HG03558 (cell line): Measurements from ENCODE around the gene TMC1.
"Not testable (repeated sequence)": the region's sequence is repeated elsewhere in the genome, so short reads cannot be mapped to it uniquely, and the experiment has no call there.

Source experiments
- ATAC-seq: cut with Tn5 transposase; IDR thresholded peaks from one replicate; pipeline ENCODE4 v1.9.1; 2021; ENCODE audit warnings: moderate number of reproducible peaks; ENCODE audit not compliant: unreplicated experiment; ENCODE audit errors: extremely low read depth

The TMC1 gene

DNA sequence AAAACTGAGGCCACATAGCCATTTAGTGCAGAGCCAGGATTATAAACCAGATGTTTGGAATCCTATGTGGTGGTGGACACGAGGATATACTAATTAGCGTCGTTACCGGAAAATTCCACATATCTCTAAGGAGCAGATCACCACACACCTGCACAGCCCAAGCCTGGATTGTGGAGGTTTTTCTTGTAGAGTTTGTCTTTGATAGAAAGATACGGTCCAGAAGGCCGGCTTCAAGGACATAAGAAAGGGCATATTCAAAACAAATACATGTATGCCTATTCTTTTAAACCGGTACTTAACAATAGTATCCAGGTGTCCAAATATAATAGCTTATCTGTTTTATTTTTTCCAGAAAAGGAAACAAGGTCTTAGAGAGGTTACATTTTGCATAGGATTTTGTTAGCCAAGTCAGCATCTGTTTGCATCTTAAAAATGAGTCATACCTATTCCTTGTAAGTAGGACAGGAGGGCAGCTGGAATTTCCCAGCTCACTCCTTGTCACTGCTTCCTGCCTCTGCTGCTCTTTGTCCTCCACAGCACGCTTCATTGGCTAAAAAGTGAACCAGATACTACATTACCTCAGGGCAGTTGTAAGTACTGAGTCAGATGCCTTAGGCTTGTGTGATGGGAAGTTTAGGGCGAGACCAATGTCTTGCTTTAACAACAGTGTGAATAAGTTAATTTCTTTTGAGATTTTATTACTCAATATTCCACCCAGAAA is 3.6 kb downstream of the TMC1 start:
- peak; percentile 33 for ATAC-seq

DNA sequence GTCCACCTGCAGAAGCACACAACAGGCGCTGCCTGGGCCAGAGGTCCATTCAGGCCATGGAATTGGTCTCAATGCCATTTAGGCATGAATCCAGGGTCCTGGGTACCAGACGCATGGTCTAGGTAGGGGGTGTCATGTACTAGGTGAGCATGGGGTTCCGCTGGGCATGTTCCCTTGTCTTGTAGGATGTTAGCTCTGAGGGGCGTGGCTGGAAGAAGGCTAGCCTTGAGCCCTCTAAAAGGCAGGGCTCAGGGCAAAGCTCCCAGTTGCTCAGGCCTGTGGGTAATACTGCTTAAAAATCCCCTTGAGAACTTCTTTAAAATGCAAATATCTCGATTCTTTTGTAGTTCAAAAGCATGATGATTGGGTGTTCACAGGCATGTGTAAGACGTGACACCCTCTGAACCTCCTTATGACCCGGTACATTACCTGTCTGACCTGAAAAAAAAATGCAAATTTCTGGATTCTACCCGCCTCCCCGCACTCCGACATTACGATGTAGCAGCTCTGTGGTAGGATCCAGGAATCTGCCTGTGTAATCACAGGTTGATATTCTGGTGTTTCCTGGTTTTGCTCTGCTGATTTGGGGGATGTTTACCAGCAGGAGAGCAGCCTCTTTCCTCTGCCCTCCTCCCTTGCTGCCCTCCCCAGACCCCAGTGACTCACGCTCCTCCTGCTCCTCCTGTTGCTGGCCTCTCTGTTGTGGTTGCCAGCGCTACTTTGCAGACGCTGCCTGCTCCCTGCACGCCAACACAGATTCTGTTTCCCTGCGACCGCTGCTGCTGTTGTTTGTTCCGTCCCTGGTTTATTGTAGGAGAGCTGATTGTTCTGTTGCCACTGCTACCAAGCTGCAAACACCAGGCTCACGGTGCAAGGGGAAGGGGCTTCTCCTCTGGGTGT is 5.7 kb downstream of the TMC1 start:
- ATAC-seq, result peak; percentile 47

DNA sequence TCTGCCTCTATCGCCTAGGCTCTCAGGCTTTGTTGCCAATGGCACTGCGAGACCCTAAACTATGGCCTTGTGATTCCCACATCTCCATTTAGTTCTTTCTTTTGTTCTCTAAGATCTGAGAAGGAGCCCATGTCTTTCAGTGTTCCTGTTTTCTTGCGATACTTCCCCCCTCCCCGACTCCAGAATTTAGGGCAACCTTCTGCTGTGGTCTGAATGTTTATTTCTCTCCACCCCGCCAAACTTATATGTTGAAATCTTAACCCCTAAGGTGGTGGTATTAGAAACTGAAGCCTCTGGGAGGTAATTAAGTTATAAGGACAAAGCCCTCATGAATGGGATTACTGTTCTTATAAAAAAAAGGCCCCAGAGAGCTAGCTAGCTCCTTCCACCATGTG is 6.4 kb downstream of the TMC1 start:
- ATAC-seq, result no peak

DNA sequence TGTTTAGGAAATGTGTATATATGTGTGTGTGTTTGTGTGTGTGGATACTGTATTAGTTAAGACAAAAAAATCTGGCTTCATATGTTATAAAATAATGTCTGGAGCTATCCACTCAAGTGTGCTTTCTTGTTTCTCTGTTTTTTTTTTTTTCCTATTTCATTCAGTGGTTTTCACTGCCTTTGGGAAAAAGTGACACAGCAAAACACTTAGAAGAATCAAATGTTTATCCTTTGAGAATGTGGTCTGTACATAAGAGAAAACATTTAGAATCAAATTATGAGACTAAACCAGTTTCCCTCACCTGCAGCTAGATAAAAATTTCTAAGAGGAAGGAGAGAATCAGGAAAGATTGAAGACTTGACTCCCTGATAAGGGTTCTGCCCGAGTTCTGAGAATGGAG is 8.1 kb downstream of the TMC1 start:
- no peak for ATAC-seq

DNA sequence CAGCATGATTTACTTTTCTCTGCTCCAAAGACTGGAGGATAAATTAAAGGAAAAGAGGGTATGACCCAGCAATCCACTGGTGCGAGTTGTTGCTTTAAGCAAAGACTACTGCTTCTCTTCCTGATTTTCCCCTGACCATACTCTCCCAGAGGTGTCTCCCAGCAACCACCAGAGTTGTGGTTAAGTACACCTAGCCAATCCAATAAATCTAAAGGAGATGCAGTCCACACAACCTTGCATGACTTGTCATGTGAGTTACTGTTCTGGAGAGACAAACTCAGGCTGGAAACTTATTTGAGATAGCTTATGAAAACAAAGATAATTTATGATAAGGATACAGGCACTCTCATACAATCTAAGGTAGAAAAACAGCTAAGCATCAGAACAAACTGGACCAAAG is 11.9 kb downstream of the TMC1 start:
- no peak for ATAC-seq

DNA sequence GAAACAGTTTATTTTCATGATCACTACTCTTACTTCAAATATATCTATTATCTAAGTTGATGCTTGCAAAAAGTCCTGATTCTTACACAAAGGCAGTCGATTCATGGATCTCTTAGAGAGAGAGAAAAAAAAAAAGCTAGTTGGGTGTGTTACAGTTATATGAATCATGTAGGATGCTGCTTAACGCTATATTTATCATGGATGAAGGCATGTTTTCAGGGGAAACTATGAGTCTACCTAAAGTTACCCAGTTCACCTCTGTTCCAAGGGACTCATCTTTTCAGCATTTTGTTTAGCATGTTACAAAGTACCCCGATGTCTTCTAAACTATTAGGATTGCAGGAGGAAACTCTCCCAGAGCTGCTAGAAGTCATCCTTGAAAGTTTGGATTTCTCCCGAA is 13.5 kb downstream of the TMC1 start:
- no peak for ATAC-seq

DNA sequence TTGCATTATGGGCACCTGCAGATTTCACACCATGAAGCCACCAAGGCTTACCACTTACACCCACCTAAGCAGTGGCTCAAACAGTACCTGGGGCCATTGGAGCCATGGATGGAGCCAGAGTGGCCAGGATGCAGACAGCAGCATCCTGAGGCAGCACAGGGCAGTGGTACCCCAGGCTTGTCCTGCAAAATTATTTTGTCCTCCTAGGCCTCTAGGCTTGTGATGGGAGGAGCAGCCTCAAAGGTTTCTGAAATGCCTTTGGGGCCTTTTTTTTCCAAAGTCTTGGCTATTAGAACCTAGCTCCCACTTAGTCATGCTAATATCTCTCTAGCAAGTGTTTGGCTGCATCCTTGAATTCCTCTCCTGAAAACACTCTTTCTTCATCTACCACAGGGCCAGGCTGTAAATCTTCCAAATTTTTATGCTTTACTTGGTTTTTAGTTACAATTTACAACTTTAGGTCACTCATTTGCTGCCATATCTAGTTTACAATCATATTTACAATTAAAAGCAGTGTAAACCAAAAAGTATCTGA is 15.7 kb downstream of the TMC1 start:
- no peak for ATAC-seq

DNA sequence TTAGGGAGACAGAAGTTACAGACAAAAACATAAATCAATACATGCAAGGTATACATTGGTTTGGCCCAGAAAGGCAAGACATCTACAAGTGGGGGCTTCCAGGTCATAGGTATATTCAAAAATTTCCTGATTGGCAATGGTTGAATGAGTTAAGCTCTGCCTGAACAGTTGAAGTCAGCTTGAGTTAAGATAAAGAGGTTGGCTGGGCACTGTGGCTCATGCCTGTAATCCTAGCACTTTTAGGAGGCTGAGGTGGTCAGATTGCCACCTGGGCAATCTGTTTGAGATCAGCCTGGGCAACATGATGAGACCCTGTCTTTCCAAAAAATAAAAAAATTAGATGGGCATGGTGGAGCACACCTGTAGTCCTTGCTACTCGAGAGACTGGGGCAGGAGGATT is 16.3 kb downstream of the TMC1 start:
- no peak for ATAC-seq

DNA sequence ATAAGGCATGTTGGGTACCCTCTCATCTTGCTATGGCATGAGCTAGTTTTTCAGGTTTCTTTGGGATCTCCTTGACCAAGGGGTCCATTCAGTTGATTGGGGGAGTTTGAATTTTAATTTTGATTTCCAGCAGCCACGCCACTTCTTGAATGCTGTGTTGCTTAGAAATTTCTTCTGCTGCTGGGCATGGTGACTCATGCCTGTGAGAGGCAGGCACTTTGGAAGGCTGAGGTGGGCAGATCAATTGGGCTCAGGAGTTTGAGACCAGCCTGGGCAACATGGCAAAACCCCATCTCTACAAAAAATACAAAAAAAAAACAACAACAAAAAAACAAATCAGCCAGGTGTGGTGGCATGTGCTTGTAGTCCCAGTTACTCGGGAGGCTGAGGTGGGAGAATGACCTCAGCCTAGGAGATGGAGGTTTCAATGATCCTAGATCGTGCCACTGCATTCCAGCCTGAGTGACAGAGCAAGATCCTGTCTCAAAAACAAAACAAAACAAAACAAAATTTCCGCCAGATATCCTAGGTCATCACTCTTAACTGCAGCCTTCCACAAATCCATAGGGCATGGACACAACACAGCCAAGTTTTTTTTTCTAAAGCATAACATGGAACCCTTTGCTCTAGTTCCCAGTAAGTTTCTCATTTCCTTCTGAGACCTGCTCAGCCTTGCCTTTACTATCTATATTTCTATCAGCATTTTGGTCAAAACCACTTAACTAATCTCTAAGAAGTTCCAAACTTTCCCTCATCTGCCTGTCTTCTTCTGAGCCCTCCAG is 17.7 kb downstream of the TMC1 start:
- no peak for ATAC-seq

DNA sequence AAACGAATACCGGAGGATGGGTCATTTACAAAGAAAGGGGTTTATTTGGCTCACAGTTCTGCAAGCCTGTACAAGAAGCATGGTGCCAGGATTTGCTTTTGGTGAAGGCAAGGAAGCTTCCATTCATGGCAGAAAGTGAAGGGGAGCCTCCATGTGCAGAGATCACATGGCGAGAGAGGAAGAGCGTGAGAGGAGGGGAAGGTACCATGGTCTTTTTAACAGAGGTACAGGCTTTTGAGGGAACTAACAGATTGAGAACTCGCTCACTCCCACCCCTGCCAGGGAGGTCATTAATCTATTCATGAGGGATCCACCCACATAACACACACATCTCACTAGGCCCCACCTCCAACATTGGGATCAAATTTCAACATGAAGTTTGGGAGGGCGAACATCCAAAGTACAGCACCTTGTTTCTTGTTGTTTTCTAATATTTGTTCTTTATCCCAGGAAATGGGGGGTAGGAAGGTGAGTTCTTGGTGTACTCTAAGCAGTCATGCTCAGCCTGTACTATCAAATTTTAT is 18.5 kb downstream of the TMC1 start:
- ATAC-seq, result no peak

DNA sequence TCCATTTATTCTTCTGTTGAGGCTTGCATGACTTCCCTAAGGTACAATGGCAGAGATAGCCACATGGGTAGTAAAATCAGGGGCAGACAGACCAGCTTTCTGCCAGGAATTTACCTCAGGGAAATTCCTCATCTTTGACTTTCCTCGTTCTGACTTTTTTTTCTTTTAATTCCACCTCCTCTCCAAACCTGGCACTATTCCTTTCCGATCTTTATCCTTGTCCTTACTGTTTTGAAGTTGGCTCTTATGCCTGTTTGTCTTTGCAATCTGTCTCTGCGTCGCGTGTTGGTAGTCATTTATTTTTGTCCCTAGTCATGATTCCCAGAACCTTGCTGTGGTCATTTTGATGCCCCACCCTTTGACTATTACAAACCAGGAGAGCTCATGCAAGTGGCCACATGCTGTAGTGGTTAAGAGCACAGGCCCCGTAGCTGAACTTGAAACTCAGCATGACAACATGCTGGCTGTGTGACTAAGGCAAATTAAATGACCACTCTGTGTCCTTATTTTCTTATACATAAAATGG is 19.0 kb downstream of the TMC1 start:
- ATAC-seq, result no peak

DNA sequence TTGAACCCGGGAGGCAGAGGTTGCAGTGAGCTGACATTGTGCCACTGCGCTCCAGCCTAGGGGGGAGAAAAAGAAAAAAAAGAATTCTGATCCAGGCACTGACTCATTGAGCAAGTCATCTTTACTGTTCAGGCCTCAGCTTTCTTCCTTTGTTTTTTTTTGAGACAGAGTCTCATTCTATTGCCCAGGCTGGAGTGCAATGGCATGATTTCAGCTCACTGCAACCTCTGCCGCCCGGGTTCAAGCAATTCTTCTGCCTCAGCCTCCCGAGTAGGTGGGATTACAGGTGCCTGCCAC is 21.1 kb downstream of the TMC1 start:
- not testable (repeated sequence) for ATAC-seq

DNA sequence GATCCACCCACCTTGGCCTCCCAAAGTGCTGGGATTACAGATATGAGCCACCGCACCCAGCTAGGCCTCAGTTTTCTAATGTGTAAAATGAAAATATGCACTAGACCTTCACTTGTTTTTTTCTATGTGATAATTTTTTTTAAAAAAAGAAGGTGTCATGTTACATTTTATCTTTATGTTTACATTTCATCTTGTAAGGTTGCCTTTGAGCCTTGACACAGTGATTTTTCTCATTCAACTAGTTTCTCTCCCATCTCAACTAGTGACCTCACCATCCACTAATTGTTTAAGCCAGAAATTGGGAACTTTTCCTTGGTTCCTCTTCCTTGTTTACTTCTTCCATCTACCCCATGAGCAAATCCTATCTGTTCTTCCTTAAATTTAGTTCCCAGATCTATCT is 21.5 kb downstream of the TMC1 start:
- ATAC-seq, result no peak

DNA sequence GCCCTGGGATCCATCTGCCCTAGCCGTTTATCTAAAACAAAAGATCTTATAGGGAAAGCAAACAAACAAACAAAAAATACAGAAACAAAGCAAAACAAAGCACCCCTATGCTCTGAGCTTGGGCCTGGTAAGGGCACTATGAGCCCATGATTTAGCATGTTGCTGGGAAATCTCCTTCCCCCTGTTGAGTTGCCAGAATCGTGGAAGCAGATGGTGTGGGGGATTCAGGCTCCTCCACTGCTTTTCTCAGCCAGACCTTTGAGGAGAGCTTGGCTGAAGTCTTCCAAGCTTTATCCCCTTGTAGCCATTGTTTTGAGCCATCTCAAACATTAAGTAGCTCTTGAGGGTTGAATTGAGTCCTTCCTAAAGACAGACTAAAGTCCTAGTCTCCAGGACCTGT is 29.9 kb downstream of the TMC1 start:
- no peak for ATAC-seq

DNA sequence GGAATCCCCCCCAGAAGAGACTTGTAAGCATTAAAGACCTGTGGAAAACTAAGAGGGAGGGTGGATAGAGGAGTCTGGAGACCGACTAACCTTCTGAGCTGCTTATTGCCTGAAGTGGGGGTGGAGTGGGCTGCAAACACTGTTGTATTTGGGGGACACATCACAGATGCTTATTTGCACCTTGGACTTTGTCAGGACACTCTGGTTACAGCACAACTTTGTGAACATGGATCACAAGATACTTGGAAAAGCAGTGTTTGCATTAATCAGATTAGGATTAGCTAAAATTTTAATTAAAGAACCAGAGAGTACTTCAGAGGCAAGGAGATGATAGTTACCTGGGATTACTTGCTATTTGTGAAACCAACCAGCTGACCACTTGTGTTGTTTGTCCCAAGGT is 30.9 kb downstream of the TMC1 start:
- no peak for ATAC-seq

DNA sequence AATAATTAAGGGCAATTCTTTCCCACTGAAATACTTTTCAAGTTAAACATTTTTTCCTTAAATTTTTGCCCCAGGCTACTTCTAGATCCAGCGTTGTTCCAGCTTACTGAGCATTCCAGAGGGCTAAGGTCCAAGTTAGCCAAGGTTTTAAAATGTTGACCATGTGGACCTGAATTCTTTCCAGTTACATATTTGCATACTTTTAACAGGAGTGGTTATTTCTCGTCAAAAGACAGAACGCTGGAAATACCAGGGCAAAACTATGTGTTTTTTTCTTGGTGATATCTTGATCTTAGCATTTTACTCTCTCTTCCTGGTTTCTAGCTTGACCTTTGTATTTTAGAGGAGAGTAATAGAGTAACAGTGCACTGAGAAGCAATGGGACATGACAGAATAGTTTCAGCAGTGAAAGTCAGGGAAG is 32.8 kb downstream of the TMC1 start:
- no peak for ATAC-seq

DNA sequence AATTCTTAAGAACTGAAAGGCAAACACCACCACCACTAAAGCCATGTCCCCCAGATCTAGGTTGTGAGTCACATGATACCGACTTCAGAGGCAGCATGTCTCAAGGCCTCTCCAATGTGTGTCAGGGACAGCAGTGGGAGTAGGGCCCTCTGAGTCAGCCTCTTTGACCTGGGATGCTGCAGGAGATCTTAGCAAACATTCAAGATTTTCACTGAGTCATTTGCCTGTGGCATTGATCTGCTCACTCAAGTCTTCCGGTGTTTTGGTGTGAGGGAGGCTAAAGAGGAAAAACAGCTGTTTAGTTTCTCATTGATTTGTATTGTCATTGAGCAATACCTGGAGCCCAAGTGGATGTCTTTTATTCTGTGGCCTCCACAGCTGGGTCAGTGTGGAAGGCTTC is 36.1 kb downstream of the TMC1 start:
- ATAC-seq, result no peak

DNA sequence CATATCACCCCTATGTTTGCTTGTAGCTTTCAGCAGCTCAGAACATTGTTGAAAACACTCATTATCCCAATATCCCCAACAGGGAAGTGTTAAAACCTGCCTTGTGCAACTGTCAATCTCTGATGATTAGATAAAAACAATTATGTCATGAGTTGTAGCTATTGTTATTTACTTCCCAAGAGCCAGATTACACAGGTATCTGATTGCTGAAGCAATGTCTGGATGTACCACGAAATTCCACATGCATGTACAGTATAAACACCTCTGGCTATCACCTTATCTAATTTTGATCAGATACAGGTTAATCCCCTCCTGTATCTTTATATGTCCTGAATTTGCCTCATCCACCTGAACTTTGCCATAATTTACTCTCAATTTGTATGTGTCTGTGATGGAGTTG is 38.7 kb downstream of the TMC1 start:
- no peak for ATAC-seq

DNA sequence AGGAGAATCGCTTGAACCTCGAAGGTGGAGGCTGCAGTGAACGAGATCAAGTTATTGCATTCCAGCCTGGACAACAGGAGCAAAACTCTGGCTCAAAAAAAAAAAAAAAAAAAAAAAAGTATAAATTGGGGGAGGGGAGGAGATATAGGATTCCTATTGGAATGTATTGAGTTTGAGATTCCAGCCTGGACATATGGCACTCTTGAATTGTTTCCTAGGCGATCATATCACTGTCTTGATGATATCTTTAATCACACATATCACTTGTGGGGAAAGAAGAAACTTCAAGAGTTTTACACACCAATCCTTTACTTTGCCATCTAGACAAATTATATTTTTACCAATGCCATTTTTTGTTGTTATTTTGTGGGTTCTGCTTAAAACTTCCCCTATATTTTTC is 42.4 kb downstream of the TMC1 start:
- ATAC-seq, result no peak

DNA sequence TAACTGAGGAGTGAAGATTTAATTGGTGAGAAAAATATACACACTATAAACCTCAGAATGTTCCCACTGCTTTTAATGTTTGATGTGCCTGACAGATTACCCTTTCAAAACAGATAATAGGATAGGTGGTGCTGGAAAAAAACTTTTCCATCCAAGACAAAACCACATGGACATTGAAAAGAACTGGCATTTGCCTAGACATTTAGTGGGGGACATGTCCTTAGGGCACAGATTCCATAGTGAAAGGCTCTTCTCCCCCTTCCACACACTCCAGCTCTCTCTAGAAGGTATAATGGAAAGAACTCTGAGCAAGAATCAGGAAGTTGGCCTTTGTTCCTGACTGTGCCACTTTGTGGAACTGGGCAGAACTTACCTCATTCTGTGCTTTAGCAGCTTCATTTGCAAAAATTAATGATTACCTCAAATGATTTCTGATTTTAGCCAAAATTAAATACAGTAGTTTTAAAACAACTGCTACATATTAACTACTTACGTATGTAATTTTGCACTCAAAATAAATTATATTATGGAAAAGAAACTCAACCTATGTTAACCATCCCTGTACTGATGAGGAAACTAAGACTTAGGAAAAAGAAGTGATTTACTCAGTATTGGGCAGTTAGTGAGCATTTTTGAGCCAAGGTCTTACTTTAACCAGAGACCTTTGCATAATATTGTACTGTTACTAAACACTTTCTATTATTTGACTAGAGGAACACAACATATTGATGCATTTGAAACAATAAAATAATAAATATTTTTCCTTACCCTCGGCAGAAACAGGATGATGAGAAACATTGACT is 43.3 kb downstream of the TMC1 start:
- ATAC-seq, result no peak
